ENCODE measurements around the gene RBM10.

Gene RBM10

DNA sequence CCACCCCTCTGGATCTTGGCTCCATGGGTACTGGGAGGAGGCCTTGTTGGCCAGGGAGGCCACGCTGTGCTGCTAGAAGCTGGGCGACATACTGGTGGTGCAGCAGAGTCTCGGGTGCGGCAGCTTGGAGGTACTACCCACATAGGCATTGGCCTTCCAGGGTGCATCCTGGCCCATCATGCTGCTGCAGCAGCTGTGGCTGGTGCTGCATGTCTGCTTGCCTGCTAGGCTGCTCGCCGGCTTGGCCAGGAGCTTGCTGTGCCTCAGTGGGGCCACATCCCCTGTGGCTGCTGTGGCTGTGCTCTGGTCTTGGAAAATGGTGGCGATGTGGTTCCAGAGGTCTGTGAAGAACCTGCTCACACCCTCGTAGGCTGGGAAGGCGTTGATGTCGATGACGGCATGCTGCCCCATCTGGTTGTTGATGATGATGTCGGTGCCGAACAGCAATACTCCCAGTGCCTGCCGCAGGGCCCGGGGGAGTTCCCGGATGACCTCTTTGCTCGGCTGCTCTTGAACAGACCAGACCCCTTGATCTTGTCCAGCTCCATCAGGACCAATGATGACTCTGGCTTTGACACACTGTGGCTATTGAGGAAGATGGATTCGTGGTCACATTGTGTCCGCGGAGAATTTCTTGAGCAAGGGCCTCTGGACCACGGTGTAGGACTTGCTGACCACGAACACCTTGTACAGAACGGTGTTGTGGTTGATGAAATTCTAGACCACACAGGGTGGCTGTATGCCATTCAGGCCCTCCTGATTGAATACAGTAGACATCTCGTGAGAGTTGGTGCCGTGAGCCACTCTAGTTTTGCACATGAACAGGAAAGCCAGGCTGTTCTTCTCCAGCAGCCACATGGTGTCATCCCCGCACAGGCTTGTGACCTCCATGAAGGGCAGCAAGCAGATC, 11.8 kb downstream of the RBM10 start:
- H3K36me3 ChIP-seq (ENCODE audit: insufficient read depth, low read length): peaks cover 42% of the 10 kb centered on the region

GRCh38 chrX:47158131-47158530, 13.1 kb downstream of the RBM10 start:
- no peak overlapping the region for H3K4me3 ChIP-seq (ENCODE audit: low read length)
- H3K4me1 ChIP-seq (ENCODE audit: insufficient read depth, low read length): no peaks in the 10 kb centered on the region
- H3K27ac ChIP-seq (ENCODE audit: low read depth, low read length): no peak overlapping the region
- H3K36me3 ChIP-seq (ENCODE audit: insufficient read depth, low read length): peaks cover 41% of the 10 kb centered on the region
- WGBS: 97% methylated on average over 13 of the region's 16 CpGs
- no peaks in the 10 kb centered on the region for H3K27me3 ChIP-seq (ENCODE audit: insufficient read depth, low read length)
- H3K9me3 ChIP-seq (ENCODE audit: insufficient read depth, low read depth, low read length): no peaks in the 10 kb centered on the region
- no peak overlapping the region for H3K9ac ChIP-seq (ENCODE audit: low read depth, low read length)

More for the DNA sequence above, 11.8 kb downstream of the RBM10 start:
- Histone ChIP-seq H3K27ac (ENCODE audit: low read depth, low read length) (no peak overlapping the region), H3K27me3 (ENCODE audit: insufficient read depth, low read length) (no peaks in the 10 kb centered on the region), H3K9me3 (ENCODE audit: insufficient read depth, low read depth, low read length) (no peaks in the 10 kb centered on the region), H3K4me1 (ENCODE audit: insufficient read depth, low read length) (no peaks in the 10 kb centered on the region), H3K4me3 (ENCODE audit: low read length) (no peak overlapping the region), H3K9ac (ENCODE audit: low read depth, low read length) (no peak overlapping the region)
- 98% methylated on average over 26 of the region's 26 CpGs for WGBS

GRCh38 chrX:47158781-47159180, 13.8 kb downstream of the RBM10 start:
- WGBS: 100% methylated on average over 5 of the region's 5 CpGs
- Histone ChIP-seq H3K9me3 (ENCODE audit: insufficient read depth, low read depth, low read length) (no peaks in the 10 kb centered on the region), H3K27me3 (ENCODE audit: insufficient read depth, low read length) (no peaks in the 10 kb centered on the region), H3K4me1 (ENCODE audit: insufficient read depth, low read length) (no peaks in the 10 kb centered on the region), H3K27ac (ENCODE audit: low read depth, low read length) (no peak overlapping the region), H3K4me3 (ENCODE audit: low read length) (no peak overlapping the region), H3K36me3 (ENCODE audit: insufficient read depth, low read length) (peaks cover 36% of the 10 kb centered on the region), H3K9ac (ENCODE audit: low read depth, low read length) (no peak overlapping the region)

GRCh38 chrX:47160781-47161180, 15.8 kb downstream of the RBM10 start:
- Histone ChIP-seq H3K27ac (ENCODE audit: low read depth, low read length) (no peak overlapping the region), H3K36me3 (ENCODE audit: insufficient read depth, low read length) (peaks cover 24% of the 10 kb centered on the region), H3K9me3 (ENCODE audit: insufficient read depth, low read depth, low read length) (no peaks in the 10 kb centered on the region), H3K27me3 (ENCODE audit: insufficient read depth, low read length) (no peaks in the 10 kb centered on the region), H3K4me3 (ENCODE audit: low read length) (no peak overlapping the region), H3K9ac (ENCODE audit: low read depth, low read length) (no peak overlapping the region), H3K4me1 (ENCODE audit: insufficient read depth, low read length) (no peaks in the 10 kb centered on the region)
- 95% methylated on average over 4 of the region's 4 CpGs for WGBS

GRCh38 chrX:47162927-47163583, 18.0 kb downstream of the RBM10 start:
- no peaks in the 10 kb centered on the region for H3K4me1 ChIP-seq (ENCODE audit: insufficient read depth, low read length)
- 97% methylated on average over 5 of the region's 5 CpGs for WGBS
- peaks cover 7% of the 10 kb centered on the region; the same call in 1 of the 2 replicates for H3K36me3 ChIP-seq (ENCODE audit: insufficient read depth, low read length)
- no peaks in the 10 kb centered on the region for H3K27me3 ChIP-seq (ENCODE audit: insufficient read depth, low read length)
- H3K9me3 ChIP-seq (ENCODE audit: insufficient read depth, low read depth, low read length): no peaks in the 10 kb centered on the region
- no peak overlapping the region for H3K9ac ChIP-seq (ENCODE audit: low read depth, low read length)
- no peak overlapping the region for H3K27ac ChIP-seq (ENCODE audit: low read depth, low read length)
- H3K4me3 ChIP-seq (ENCODE audit: low read length): no peak overlapping the region

GRCh38 chrX:47164420-47164819, 19.4 kb downstream of the RBM10 start:
- no peak overlapping the region for H3K9ac ChIP-seq (ENCODE audit: low read depth, low read length)
- 93% methylated on average over 3 of the region's 3 CpGs for WGBS
- no peak overlapping the region for H3K4me3 ChIP-seq (ENCODE audit: low read length)
- no peaks in the 10 kb centered on the region for H3K27me3 ChIP-seq (ENCODE audit: insufficient read depth, low read length)
- H3K36me3 ChIP-seq (ENCODE audit: insufficient read depth, low read length): peaks cover 14% of the 10 kb centered on the region
- H3K9me3 ChIP-seq (ENCODE audit: insufficient read depth, low read depth, low read length): no peaks in the 10 kb centered on the region
- no peak overlapping the region for H3K27ac ChIP-seq (ENCODE audit: low read depth, low read length)
- H3K4me1 ChIP-seq (ENCODE audit: insufficient read depth, low read length): no peaks in the 10 kb centered on the region

- H3K36me3 ChIP-seq (ENCODE audit: insufficient read depth, low read length): peaks cover 25% of the 10 kb centered on the region
- no peaks in the 10 kb centered on the region for H3K9me3 ChIP-seq (ENCODE audit: insufficient read depth, low read depth, low read length)
- no peaks in the 10 kb centered on the region for H3K4me1 ChIP-seq (ENCODE audit: insufficient read depth, low read length)
- H3K4me3 ChIP-seq (ENCODE audit: low read length): no peak overlapping the region
- 97% methylated on average over 4 of the region's 5 CpGs for WGBS
- H3K27ac ChIP-seq (ENCODE audit: low read depth, low read length): no peak overlapping the region
- H3K9ac ChIP-seq (ENCODE audit: low read depth, low read length): no peak overlapping the region
- no peaks in the 10 kb centered on the region for H3K27me3 ChIP-seq (ENCODE audit: insufficient read depth, low read length)
These were observed 21.1 kb downstream of the RBM10 start for GRCh38 chrX:47166126-47166525.

GRCh38 chrX:47168495-47169073, 23.6 kb downstream of the RBM10 start:
- Histone ChIP-seq H3K9me3 (ENCODE audit: insufficient read depth, low read depth, low read length) (no peaks in the 10 kb centered on the region), H3K4me1 (ENCODE audit: insufficient read depth, low read length) (no peaks in the 10 kb centered on the region), H3K36me3 (ENCODE audit: insufficient read depth, low read length) (peaks cover 41% of the 10 kb centered on the region), H3K4me3 (ENCODE audit: low read length) (no peak overlapping the region), H3K27me3 (ENCODE audit: insufficient read depth, low read length) (no peaks in the 10 kb centered on the region), H3K27ac (ENCODE audit: low read depth, low read length) (no peak overlapping the region), H3K9ac (ENCODE audit: low read depth, low read length) (no peak overlapping the region)
- 91% methylated on average over 6 of the region's 6 CpGs for WGBS

DNA sequence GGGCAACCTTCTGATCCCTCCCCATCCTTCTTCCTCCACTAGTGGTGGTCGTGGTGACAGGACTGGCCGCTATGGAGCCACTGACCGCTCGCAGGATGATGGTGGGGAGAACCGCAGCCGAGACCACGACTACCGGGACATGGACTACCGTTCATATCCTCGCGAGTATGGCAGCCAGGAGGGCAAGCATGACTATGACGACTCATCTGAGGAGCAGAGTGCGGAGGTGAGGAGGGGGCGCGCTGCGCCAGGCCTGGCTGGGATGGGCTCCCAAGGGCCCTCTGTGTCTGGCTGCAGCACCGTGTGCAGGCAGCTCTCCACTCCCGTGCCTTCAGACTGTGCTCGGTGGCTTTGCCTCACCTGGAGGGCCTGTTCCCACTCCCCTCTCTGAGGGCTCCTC, 24.3 kb downstream of the RBM10 start:
- Histone ChIP-seq H3K36me3 (ENCODE audit: insufficient read depth, low read length) (peaks cover 41% of the 10 kb centered on the region), H3K9ac (ENCODE audit: low read depth, low read length) (no peak overlapping the region), H3K4me3 (ENCODE audit: low read length) (no peak overlapping the region), H3K9me3 (ENCODE audit: insufficient read depth, low read depth, low read length) (no peaks in the 10 kb centered on the region), H3K27me3 (ENCODE audit: insufficient read depth, low read length) (no peaks in the 10 kb centered on the region), H3K4me1 (ENCODE audit: insufficient read depth, low read length) (no peaks in the 10 kb centered on the region), H3K27ac (ENCODE audit: low read depth, low read length) (no peak overlapping the region)
- 95% methylated on average over 19 of the region's 19 CpGs for WGBS

DNA sequence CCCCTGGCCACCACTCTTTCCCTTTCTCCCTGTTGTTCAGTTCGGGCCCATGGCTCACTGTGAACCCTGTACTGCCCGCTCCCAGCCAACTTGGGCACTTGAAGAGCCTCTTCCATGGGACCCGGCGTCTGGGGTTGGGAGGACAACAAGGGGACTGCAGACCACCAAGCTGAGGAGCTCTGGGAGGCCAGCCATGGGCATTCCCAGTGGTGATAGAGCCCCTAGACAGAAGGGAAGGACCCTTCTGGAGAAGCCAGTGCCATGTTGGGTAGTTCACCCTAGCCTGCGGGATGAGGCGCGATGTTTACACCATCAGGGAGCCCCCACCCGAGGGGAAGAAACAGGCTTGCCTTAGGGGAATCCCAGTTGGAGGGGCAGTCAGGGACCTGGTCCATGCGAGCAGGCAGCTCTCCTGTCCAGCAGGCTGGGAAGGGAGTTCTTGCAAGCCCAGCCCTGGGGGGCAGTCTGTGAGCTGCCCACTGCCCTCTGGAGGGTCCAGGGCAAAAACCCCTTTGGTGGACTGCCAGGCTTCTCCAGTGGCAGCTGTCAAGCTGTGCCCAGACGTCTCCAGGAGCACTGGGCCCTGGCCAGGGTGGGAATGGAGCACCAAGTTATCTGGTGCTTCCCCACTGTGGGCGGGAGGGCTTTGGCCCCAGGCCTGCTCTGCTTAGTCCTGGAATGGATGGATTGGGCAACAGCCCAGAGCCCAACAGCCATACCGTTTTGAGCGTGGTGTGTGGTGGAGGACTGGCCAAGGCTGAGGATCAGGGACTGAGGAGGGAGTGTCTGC, 24.9 kb downstream of the RBM10 start:
- H3K9me3 ChIP-seq (ENCODE audit: insufficient read depth, low read depth, low read length): no peaks in the 10 kb centered on the region
- 95% methylated on average over 12 of the region's 13 CpGs for WGBS

More for the DNA sequence above, 24.9 kb downstream of the RBM10 start:
- Histone ChIP-seq H3K4me3 (ENCODE audit: low read length) (no peak overlapping the region), H3K27me3 (ENCODE audit: insufficient read depth, low read length) (no peaks in the 10 kb centered on the region), H3K27ac (ENCODE audit: low read depth, low read length) (no peak overlapping the region), H3K9ac (ENCODE audit: low read depth, low read length) (no peak overlapping the region), H3K36me3 (ENCODE audit: insufficient read depth, low read length) (peaks cover 45% of the 10 kb centered on the region), H3K4me1 (ENCODE audit: insufficient read depth, low read length) (no peaks in the 10 kb centered on the region)
